HG02938 (cell line): Measurements from ENCODE around the gene FTL.

Experiments used
- ATAC-seq: cut with Tn5 transposase; IDR thresholded peaks from one replicate; pipeline ENCODE4 v1.9.1; 2021; ENCODE audit warnings: mild to moderate bottlenecking, moderate library complexity; ENCODE audit not compliant: unreplicated experiment

FTL gene

DNA sequence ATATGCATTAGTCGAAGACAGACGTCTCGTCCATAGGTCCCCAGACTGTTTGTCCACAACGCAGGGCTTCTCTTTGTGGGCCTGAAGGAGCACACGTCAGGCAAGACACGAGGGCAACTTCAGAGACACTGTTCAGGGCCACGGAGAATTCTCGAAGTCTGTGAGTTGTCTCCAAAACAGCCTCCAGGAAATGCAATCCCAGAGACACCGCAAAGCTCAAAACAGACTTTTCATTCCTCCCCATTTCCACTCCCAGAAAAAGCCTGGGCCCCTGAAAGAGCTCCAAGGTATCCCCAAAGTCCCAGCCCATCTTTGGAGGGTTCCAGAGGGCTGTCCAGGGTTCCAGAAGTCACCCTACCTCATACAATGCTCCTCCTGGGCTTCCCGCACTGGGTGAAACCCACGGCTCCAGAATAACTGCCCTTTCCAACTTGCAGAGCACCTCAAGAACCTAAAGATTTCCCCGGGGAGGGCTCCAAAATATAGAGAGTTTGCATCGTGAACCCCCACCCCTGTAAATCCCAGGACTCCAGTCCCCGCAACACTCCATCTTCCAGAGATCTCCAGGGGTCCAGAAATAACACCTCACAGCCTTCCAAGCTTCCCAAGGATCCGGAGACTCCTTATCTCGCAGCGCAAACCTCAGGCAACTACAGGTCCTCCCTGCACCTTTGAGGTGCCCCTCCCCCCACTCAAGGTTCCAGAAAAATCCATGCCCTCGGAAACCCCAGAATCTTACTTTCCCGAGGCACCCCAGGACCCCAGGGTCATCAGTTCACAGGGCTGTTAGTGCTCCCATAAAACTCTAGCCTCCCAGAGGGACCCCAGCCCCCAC is 687 bp upstream of the FTL start:
- ATAC-seq = no peak

DNA sequence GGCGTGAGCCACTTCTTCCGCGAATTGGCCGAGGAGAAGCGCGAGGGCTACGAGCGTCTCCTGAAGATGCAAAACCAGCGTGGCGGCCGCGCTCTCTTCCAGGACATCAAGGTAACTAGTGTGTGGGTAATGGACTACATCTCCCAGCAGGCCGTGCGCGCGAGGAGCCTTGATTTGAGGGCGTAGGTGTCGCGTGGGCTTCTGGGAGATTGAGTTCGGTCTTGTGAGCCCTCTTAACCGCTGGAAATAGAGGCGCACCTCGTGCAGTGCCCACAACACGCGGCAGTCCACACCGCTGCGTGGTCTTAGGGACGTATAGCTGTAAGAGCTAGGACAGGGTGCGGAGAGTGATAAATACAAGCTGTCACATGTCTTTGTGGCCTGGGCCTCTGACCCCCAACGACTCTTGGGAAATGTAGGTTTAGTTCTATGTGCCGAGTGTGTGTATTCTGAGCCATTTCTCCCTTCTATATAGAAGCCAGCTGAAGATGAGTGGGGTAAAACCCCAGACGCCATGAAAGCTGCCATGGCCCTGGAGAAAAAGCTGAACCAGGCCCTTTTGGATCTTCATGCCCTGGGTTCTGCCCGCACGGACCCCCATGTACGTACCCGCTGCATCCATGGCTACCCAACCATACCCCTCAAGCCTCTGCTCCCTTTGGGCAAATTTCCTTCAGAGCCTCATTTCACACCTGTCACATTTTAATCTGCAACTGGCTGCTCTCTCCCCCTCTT is 864 bp downstream of the FTL start:
- peak; percentile 12 for ATAC-seq

DNA sequence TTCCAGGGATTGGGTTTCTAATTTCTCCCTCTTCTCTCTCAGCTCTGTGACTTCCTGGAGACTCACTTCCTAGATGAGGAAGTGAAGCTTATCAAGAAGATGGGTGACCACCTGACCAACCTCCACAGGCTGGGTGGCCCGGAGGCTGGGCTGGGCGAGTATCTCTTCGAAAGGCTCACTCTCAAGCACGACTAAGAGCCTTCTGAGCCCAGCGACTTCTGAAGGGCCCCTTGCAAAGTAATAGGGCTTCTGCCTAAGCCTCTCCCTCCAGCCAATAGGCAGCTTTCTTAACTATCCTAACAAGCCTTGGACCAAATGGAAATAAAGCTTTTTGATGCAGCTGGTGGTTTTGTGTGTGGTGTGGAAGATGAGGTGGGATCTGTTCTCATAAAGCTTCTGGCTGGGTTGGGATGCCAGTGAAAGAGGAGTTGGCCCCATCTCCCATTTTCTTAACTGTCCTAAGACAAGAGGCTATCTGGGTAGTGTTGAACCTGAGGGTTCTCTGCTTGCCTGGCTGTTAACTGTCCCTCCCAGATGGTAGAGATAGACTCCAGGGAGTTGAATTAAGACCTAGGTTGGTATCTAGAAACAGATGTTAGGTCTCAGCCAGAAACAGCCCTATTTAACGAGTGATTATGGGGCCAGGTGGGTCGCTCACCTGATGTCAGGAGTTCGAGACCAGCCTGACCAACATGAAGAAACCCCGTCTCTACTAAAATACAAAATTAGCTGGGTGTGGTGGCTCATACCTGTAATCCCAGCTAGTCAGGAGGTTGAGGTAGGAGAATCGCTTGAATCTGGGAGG is 1.6 kb downstream of the FTL start:
- ATAC-seq = no peak

DNA sequence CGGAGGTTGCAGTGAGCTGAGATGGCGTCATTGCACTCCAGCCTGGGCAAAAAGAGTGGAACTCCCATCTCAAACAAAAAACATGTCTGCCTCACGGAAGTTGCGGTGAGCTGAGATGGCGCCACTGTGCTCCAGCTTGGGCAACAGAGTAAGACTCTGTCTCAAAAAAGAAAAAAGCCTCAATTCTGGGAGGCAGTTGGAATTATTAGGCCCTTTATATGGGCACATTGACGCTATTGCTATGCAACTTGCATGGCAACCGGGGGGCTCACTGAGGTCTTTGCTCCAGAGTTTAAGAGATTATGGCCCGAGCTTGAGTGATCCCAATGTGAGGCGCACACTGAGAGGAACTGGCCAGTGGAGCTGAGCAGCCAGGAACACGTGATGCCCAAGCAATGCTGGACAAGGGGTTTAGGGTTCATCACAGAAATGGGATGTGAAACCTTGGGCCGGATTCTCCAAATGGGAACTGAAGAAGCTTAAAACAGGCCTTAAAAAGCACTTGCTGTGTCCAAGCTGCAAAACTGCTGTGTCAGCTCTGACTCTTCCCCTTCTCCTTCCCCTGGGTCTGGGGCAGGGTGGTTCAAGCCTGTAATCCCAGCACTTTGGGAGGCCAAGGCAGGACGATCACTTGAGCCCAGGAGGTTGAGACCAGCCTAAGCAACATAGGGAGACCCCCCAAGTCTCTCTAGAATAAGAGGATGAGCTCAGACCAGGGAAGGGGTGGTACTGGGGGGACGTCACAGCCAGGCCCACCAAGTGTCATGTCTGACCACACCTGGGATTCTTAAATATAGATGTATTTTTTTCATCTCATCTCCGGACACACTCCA is 2.5 kb downstream of the FTL start:
- no peak for ATAC-seq

DNA sequence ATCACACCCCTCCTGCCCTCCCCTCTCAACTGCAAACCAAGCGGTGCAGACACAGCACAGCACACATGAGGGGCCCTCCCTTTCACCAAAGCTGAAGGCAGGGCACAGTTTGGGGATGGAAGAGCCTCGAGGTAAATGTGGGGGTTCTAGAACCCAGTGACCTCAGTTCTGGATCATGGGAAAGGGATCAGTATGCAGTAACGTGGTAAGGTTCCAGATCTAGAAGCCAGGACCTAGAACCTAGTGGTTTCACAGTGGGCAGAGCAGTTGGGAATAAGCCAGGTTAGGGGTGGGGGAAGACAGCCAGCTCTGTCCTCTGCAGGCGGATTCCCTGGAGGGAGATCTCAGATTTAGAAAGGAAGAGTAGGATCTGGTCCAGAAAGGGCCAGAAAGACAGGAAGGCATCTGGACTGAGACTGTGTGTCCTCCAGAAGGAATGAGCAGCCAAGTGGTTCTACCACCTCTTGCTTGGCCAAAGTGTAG is 3.1 kb downstream of the FTL start:
- ATAC-seq = no peak

DNA sequence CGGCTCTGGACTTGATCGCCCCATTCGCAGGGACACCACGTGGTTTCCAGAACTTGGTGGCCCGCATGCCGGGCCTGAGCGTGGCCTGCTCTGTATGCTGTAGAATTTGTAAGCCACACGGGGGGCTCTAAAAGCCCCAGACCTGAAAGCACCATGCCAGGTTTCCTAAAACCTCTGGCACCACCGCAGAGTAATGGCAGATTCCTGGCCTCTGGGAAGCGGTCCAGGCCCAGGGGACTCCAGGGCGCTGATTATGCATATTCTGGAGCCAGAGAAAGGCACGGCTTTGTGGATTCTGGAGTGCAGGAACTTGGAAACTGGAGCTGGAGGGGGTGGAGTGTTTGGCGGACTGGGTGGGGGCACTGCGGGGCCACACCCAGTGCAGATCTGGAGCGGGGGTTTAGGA is 3.7 kb downstream of the FTL start:
- ATAC-seq = no peak

DNA sequence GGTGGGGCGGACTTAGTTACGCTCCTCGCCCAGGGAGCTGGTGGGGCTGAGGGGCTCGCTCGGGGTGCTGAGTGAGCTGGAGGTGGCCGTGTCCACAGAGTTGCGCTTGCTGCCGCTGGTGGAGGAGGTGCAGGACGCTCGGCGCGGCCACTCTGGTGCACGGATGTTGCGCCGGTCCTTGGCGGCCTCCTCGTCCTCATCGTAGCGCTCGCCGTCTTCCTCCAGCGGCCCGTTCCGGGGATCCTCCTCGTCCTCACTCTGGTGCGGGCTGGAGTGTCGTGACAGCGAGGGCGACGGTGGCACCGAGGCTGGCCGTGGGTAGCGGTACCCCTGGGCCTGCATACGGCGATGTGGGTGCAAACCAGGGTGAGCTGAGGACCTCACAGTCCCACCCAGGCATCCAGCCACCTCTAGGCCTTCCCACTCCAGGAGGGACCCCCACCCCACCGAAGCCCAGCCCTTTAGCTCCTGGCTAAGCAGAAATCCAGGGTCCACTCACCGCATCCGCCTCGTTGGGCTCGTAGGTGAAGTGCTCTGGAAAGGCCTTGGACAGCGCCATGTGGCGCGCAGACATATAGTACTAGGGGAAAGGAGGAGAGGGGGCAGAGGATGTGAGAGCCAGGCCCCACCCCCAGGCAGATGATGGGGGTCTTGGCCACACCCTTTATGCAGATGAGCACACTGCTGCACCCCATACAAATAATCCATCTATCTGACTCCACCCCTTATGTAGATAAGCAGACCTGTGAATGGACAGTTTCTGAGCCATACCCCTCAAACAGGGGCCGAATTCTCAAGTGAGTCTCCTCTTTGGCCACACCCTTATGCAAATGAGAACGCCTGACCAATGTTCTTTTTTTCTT is 4.4 kb downstream of the FTL start:
- ATAC-seq = no peak

DNA sequence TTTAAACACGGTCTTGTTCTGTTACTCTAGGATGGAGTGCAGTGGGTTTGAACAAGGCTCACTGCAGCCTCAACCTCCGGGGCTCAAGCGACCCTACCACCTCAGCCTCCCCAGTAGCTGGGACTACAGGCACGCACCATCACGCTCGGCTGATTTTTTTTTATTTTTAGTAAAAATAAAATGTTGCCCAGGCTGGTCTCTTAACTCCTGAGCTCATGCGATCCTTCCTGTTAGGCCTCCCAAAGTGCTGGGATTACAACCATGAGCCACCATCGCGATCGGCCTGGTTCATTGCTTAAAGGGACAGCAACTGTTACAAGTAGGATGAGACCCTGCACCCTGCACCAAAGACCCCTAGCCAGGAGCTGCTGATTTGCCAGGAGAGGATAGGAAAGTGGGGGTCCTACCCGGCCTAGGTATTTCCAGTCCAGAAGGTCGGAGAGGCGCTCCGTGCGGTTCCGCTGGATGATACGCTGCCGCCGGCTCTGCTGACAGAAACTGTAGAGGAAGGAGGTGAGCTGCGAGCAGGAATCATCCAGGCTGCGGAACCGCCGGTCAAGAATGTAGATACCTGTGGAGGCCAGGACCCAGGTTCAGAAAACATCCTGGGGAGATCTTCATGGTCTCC is 5.1 kb downstream of the FTL start:
- ATAC-seq = no peak

DNA sequence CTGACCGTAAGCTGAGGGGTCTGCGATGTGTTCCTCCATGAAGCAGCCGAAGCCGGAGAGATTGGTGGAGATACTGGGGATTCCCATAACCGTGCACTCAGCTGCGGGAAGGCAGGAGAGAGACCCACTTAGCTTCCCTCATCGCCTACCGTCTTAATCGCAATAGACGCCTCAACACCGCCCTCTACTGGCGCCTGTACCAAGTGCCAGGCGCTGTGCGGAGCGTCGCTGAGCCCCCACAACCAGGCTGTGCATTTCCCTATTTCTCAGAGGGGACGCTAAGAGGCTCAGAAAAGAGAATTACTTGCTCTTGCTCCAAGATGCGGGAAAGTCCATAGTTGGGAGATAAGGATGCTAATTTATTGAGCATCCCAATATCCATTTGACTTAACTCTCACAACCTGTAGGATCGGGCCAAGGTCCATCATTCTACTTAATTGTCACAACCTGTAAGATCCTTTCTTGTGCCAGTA is 5.8 kb downstream of the FTL start:
- ATAC-seq = no peak

DNA sequence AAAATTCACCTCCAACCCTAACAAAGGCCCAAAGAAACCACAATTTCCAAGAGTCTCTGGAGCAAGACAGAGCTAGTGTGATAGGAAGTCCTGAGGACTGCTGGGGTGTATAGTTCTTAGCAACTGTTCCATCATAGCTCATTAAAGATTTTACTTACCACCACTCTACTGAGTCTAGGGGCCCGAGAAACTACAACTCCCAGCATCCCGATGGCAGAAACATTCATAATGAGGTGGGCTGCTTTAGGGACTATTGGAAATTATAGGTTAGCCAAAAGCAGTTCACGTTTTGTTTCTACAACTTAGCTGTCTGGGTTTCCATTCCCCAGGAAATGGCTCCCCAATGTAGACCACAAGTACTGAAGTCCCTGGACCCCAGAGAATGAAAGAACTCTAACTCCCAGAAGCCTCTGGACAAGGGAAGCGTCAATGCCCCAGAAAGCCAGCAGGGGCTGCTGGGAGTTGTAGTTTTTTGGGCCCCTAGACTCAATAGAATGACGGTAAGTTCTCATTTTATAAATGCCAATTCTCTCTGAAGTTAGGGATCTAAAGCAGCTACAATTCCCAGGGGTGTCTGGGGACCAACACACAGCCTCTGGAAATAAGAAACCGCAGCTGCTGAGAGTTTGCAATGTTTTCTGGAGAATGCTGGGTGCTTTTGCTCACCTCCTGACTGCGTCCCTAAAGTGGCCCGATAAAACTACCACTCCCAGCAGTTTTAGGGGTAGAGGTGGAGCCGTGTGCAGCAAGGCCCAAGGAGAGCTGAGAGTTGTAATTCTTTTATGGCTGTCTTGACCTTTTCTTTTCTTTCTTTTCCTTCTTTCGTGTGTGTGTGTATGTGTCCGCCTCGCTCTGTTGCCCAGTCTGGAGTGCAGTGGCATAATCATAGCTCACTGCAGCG is 11.1 kb downstream of the FTL start:
- ATAC-seq = no peak

DNA sequence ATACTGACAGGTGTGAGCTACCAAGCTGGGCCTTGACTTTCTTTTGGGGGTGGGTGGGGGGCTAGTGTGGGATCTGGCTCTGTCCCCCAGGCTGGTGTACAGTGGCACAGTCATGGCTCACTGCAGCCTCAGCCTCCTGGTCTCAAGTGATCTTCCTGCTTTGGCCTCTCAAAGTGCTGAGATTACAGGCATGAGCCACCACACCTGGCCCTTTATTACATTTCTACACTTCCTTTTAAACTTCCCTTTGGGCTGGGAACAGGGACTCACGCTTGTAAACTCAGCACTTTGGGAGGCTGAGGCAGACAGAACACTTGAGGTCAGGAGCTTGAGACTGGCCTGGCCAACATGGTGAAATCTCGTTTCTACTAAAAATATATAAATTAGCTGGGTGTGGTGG is 12.0 kb downstream of the FTL start:
- no peak for ATAC-seq

DNA sequence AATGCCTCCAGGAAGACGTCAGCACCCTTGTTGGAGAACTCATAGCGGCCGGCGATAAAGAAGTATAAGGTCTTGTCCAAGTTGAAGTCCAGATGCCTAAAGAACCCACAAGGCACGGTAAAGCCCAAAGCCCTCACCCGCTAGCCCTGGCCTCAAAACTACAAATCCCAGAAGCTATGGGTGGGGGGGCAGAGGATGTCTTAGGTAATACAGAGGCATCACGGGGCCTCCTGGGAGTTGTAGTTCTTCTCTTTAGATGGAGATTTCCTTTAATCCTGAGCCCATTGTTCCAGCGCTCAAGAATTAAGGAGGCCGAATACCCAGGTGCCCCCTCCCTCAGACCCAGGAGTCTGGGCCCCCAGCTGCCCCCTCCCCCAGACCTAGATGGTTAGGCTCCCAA is 17.2 kb downstream of the FTL start:
- no peak for ATAC-seq

DNA sequence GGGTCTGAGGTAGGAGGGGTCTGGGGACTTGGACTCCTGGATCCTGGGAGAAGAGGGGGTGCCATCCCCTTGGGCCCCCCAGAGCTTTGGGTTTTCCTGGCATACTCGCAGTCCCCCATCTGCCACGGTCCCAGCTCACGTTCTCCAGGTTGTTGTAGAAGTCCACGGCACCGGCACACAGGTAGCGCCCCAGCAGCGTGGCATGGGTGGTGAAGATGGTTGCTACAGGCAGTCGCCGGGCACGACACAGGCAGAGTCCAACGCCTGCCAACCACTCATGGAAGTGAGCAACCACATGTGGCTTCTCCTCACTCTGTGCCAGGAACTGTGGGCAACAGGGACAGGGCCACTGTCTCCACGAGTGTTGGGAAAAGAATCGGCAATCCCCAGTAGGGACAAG is 20.6 kb downstream of the FTL start:
- no peak for ATAC-seq

DNA sequence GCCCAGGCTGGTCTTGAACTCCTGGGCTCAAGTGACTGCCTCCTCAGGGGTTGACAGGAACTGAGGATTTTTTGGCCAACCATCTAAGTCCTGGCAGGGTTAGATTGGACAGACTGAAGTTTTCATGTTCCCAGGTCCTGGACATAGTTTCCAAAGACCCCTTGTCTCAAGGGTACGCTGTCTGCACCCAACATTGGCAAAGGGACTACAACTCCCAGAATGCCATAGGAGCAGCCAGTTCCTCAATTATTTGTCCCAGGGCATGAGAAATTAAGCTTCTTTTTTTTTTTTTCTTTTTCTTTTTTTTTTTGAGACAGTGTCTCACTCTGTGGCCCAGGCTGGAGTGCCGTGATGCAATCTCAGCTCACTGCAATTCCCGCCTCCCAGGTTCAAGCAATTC is 21.1 kb downstream of the FTL start:
- ATAC-seq = no peak

DNA sequence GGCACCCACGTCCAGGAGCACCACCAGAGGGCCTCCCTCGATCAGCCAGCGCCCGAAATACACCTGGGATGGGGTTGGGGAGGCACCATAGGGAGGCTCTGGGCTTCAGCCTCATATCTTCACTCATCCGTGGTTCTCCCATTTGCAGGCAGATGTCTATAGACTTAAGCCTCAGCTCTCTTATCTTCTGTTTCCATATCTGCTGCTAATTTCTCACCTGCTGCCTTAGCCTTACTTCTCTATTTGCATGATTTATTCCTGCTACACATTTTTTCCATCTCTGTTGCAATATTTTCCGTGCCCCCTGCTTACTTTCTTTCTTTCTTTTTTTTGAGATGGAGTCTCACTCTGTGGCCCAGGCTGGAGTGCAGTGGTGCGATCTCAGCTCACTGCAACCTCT is 22.2 kb downstream of the FTL start:
- ATAC-seq = no peak

DNA sequence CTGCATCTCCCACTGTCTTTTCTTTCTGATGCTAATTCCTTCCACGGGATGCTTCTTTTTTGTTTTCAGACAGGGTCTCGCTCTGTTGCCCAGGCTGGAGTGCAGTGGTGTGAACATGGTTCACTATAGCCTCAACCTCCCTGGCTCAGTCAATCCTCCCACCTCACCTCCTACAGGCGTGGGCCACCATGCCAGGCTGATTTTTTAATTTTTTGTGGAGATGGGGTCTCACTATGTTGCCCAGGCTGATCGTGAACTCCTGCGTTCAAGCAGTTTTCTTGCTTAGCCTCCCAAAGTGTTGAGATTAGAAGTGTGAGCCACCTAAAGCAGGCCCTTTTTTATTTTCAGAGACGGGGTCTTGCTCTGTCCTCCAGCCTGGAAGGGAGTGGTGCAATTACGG is 23.2 kb downstream of the FTL start:
- no peak for ATAC-seq

DNA sequence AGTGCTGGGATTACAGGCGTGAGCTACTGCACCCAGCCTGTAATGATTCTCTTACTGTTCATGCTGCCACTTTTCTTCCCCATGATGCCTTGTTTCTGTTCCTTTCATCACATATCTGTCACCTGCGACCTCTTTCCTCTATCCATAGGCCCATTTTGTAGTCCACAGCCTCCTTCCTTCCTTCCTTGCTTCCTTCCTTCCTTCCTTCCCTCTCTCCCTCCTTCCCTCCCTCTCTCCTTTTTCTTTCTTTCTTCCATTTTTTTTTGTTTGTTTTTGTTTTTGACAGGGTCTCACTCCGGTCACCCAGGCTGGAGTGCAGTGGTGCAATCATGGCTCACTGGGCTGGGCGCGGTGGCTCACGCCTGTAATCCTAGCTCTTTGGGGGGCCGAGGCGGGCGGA is 23.8 kb downstream of the FTL start:
- no peak for ATAC-seq

DNA sequence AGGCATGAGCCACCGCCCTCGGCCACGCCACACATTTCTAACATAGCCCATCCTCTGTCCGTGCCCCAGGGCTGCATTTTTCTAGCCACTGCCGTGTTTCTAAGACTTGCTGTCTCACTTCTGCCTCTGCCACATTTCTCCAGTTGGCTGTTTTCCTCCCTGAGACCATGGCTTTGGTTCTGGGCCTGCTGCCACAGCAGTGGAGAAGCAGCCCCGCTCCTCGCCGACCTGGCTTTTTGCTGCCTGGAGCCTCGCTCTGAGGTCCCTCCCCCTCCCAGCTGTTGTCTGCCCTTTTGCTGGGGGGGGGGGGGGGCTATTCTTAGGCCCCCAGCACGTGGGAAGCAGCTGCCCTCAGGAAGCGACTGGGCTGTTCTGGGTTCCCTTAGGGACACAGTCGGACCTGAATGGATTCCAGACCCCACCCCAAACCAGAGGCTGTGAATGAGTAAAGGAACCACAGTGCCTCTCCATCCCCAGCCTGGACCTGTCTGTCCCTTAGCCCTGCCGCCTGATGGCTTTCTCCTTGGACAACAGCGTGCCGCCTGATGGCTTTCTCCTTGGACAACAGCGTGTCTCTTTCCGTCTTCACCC is 24.7 kb downstream of the FTL start:
- ATAC-seq = no peak
